Esophagus mucosa (tissue), 1 donor: ENCODE results near the gene FASTK. TPM values are rescaled to one million over a fixed set of nuclear protein-coding genes. Genes with fewer than 3 reads are reported as not detected.
"Not testable (repeated sequence)": the region's sequence is repeated elsewhere in the genome, so short reads cannot be mapped to it uniquely, and the experiment has no call there.

ENCODE experiments used
- ATAC-seq: fragments of 200-7000 bp; cut with Tn5 transposase; one replicate; pipeline ENCODE4 v1.9.1; 2020
- total RNA-seq: library from RNA; stranded (reverse); gene quantifications from one replicate; pipeline ENCODE4 v1.2.4, GENCODE V29; 2023
- donor health status: DM: yes; HTN: yes; CAD: no.

FASTK gene
- total RNA-seq, 1 donor from 2014 or later, result 55.5 TPM

- peak; percentile 4 for ATAC-seq
These were observed 52.9 kb downstream of the FASTK start for GRCh38 chr7:151027728-151028130.

GRCh38 chr7:151026771-151027727, 53.6 kb downstream of the FASTK start:
- not testable (repeated sequence) for ATAC-seq

Other genes with a start within 250 kb of the FASTK start
- 6.3 TPM for gene AOC1, start 228.3 kb downstream of the FASTK start, total RNA-seq
- gene KCNH2, start 102.5 kb downstream of the FASTK start, total RNA-seq, result 0.20 TPM
- gene NOS3, start 89.8 kb downstream of the FASTK start, total RNA-seq, result 3.1 TPM
- gene ATG9B, start 56.3 kb downstream of the FASTK start, total RNA-seq, result 16.7 TPM
- 25.1 TPM for gene ABCB8, start 52.4 kb downstream of the FASTK start, total RNA-seq
- gene ASIC3, start 32.3 kb downstream of the FASTK start, total RNA-seq, result 0.52 TPM
- 11.4 TPM for gene CDK5, start 22.9 kb downstream of the FASTK start, total RNA-seq
- 35.9 TPM for gene SLC4A2, start 21.2 kb downstream of the FASTK start, total RNA-seq
- gene TMUB1, start 2.7 kb upstream of the FASTK start, total RNA-seq, result 23.2 TPM
- 76.1 TPM for gene AGAP3, start 5.7 kb upstream of the FASTK start, total RNA-seq
- gene GBX1, start 86.9 kb upstream of the FASTK start, total RNA-seq, result not detected
- gene ASB10, start 106.4 kb upstream of the FASTK start, total RNA-seq, result not detected
- gene H2BK1, start 129.7 kb upstream of the FASTK start, total RNA-seq, result not detected
- gene ABCF2, start 146.4 kb upstream of the FASTK start, total RNA-seq, result 25.7 TPM
- gene CHPF2, start 151.7 kb upstream of the FASTK start, total RNA-seq, result 10.9 TPM
- gene SMARCD3, start 167.9 kb upstream of the FASTK start, total RNA-seq, result 6.7 TPM